Lung (tissue), 12 donors: ENCODE data around the gene ZSWIM3. TPM values are rescaled to one million over a fixed set of nuclear protein-coding genes. Genes with fewer than 3 reads are reported as not detected.

Experiments
- ATAC-seq: fragments of 200-7000 bp; cut with Tn5 transposase; one replicate; pipeline ENCODE4 v1.9.1; 2020; ENCODE audit warnings: moderate number of reproducible peaks; ENCODE audit not compliant: insufficient read depth, low FRiP score
- DNase-seq, 3 donors: peaks; one replicate each; pipeline ENCODE4 v3.0.0-alpha.2; 2013 to 2017
- H3K27ac ChIP-seq, 2 donors: one replicate each; pipeline ENCODE4 v1.5.1; 2013; ENCODE audit warnings: mild to moderate bottlenecking in 2 of 2, moderate library complexity in 2 of 2, control low read depth in 1 of 2, inconsistent platforms in 1 of 2, low read depth in 1 of 2, low read length in 1 of 2
- H3K27me3 ChIP-seq, 3 donors: one replicate each; pipeline ENCODE4 v1.5.1; 2013; ENCODE audit warnings: low read length in 2 of 3; ENCODE audit not compliant: control insufficient read depth in 3 of 3, insufficient read depth in 3 of 3
- H3K36me3 ChIP-seq, 4 donors: one replicate each; pipeline ENCODE4 v1.5.1; 2013; ENCODE audit warnings: low read length in 4 of 4, mild to moderate bottlenecking in 1 of 4, moderate library complexity in 1 of 4; ENCODE audit not compliant: control insufficient read depth in 4 of 4, insufficient read depth in 4 of 4
- H3K4me1 ChIP-seq, 5 donors: one replicate each; pipeline ENCODE4 v1.5.1; 2013; ENCODE audit warnings: low read length in 5 of 5, mild to moderate bottlenecking in 2 of 5, moderate library complexity in 1 of 5; ENCODE audit not compliant: control insufficient read depth in 5 of 5, insufficient read depth in 5 of 5
- H3K4me3 ChIP-seq: one replicate; pipeline ENCODE4 v1.5.1; 2013; ENCODE audit warnings: mild to moderate bottlenecking, control low read depth, moderate library complexity
- H3K9ac ChIP-seq, 2 donors: one replicate each; pipeline ENCODE4 v1.5.1; 2013; ENCODE audit warnings: low read length in 2 of 2, control low read depth in 1 of 2; ENCODE audit not compliant: insufficient read depth in 1 of 2
- H3K9me3 ChIP-seq, 4 donors: one replicate each; pipeline ENCODE4 v1.5.1; 2013; ENCODE audit warnings: low read length in 3 of 4, mild to moderate bottlenecking in 1 of 4, moderate library complexity in 1 of 4; ENCODE audit not compliant: control insufficient read depth in 4 of 4, insufficient read depth in 3 of 4
- WGBS, 2 donors: extraction: QIAGEN DNeasy Blood & Tissue Kit; methylation state at CpG; one replicate each; pipeline ENCODE4 v1.1.7; 2013; 5-methylcytosine and 5-hydroxymethylcytosine counted together
- polyA plus RNA-seq, 2 donors: library from polyadenylated mRNA; stranded (reverse); fragments of 200-250 nt; gene quantifications; one replicate each; pipeline ENCODE4 v1.2.1, GENCODE V29; 2013
- total RNA-seq, 2 donors: library from RNA; depleted of rRNA in 1 of 2; stranded (reverse); fragments of >200 nt in 1 of 2; gene quantifications; one replicate each; pipeline ENCODE4 v1.2.1, GENCODE V29; 2014 to 2021
- TF ChIP-seq, protein P1 (sequence below): IDR thresholded peaks from 2 replicates; pipeline ENCODE4 v1.5.1; 2012; ENCODE audit warnings: mild to moderate bottlenecking; ENCODE audit errors: control extremely low read depth, extremely low read depth
- donor health status: control.
- donor health status: control.
- donor health status: Bipolar disorder and iron deficiency.
- donor health status: healthy.
- donor health status: DM: yes; HTN: yes; CAD: no.

The ZSWIM3 gene
- total and polyA plus RNA-seq, 4 donors: 1.7 to 5.2 (median 3.4) TPM

DNA sequence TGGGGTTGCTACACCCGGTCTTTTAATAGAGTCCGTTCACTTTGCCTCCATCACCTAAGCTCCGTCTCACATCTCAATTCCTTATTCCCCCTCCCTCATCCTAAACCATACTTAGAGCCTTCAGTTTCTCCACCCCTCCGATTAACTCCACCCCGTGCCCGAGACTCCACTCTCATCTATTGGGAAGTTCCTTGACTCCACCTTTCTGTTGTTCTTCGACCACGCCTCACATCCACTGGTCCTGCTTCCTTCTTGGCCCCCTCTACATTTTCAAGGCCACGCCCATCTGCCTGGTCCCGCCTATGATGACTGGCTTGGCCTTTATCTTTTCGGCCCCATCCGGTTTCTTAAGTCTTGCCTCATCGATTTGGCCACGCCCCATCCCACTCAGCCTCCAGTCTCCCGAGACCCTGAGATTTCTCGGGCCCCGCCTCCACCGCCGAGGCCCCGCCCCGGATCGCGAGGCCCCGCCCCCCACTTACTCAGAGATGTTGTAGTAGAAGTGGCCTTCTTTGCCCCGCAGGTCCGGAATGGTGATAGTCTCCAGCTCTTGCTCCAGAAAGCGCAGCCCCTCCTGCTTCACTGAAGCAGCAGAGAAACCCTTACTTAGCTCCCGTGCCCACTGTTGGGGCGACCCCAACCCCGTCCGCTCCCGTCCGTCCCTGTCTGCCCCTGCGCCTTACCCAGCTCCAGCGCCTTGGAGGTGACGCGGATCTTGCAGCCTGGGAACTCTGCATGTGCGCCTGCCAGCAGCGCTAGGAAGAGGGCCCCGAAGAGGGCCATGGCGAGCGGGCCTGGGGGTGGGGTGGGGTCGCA, 53.5 kb downstream of the ZSWIM3 start:
- H3K4me1 ChIP-seq: peaks cover 0 to 12% (median 4%) of the 10 kb centered on the region in 5 donors
- TF ChIP-seq, protein P1, sequence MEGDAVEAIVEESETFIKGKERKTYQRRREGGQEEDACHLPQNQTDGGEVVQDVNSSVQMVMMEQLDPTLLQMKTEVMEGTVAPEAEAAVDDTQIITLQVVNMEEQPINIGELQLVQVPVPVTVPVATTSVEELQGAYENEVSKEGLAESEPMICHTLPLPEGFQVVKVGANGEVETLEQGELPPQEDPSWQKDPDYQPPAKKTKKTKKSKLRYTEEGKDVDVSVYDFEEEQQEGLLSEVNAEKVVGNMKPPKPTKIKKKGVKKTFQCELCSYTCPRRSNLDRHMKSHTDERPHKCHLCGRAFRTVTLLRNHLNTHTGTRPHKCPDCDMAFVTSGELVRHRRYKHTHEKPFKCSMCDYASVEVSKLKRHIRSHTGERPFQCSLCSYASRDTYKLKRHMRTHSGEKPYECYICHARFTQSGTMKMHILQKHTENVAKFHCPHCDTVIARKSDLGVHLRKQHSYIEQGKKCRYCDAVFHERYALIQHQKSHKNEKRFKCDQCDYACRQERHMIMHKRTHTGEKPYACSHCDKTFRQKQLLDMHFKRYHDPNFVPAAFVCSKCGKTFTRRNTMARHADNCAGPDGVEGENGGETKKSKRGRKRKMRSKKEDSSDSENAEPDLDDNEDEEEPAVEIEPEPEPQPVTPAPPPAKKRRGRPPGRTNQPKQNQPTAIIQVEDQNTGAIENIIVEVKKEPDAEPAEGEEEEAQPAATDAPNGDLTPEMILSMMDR: no peak
- H3K36me3 ChIP-seq: peaks cover 0 to 2% (median under 1%) of the 10 kb centered on the region in 4 donors
- DNase-seq (peak; percentile 98), ATAC-seq (peak; percentile 89)
- H3K9me3 ChIP-seq: no peaks in the 10 kb centered on the region
- H3K27me3 ChIP-seq: no peaks in the 10 kb centered on the region
- 1 to 2% methylated on average over 43 of the region's 43 CpGs for WGBS, 2 donors
- H3K4me3 ChIP-seq: peak overlapping the region; percentile 40
- H3K27ac ChIP-seq: peak overlapping the region; percentile 3 to 93
- H3K9ac ChIP-seq: no peak overlapping the region

DNA sequence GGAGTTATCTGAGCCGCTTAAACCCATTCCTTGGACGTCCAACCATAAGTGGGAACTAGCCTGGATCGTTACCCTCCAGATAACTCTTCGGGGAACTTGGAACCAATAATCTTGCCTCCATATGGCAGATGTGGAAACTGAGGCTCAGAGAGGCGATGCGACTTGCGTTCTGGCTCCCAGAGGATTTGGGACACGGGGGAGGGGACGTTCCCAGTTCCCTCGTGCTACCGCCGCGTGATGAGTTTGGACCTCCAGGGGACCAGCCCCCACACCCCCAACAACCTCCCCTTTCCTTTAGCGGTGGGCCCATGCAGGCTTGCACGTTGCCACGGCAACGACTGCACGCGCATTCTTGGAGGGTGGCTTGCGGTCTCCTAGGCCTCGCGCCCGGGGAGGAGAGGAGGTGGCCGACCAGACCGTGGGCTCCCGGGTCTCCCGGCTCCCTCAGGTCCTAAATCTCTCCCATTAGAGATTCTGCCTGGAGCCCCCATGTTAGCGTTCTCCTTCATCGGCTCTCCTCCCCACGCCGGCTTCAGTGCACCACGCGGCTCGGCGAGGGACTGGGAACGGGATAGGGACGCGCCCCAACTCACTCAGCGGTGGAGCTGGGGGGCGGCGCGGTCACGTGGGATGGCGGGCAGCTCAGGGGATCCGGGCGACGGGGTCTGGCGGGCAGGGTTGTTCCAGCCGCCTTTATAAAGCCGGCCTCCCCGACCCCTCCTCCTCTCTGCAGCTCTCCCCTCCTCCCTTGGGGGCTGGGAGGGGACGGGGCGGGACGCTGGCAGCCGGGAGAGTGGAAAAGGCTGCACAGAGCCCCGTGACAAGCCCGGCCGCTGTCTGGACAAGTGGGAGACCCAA, 54.3 kb downstream of the ZSWIM3 start, which contains the start of gene PLTP:
Gene PLTP (minus strand): TSS at position 670 of the 858 bp plus-strand sequence. CDS start 703 bp downstream, outside the sequence.
- WGBS, 2 donors: 1% methylated on average over 53 to 58 of the region's 58 CpGs
- Histone ChIP-seq H3K27me3 (no peaks in the 10 kb centered on the region), H3K4me3 (peak within 1 kb of the TSS; percentile 40), H3K27ac (peak within 1 kb of the TSS; percentile 3 to 93), H3K36me3 (peaks cover 0 to 2% (median 0%) of the 10 kb centered on the region in 4 donors), H3K9ac (peak within 1 kb of the TSS in 1 of 2 donors; percentile 61), H3K9me3 (no peaks in the 10 kb centered on the region), H3K4me1 (peaks cover 0 to 12% (median 4%) of the 10 kb centered on the region in 5 donors)
- DNase-seq (peak; percentile 89 to 92 (median 89)), ATAC-seq (peak; percentile 17)
- TF ChIP-seq, protein P1: no peak

DNA sequence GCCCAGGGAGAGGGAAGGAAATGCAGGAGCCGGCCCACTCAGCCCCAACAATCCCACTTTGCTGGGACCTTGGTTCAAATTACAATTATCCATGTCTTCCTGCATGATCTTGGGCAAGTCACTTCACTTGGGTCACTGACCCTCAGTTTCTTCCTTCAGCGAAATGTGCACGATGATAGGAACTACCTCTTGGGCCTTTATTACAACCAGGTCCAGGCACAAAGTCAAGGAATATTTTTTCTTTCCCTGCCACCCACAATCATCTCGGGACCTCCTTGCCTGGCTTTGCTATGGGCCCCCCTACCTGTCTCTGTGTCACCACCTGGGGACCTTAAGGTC, 54.9 kb downstream of the ZSWIM3 start:
- Histone ChIP-seq H3K9me3 (no peaks in the 10 kb centered on the region), H3K9ac (peak overlapping the region in 1 of 2 donors; percentile 61), H3K27ac (peak overlapping the region in 1 of 2 donors; percentile 24), H3K36me3 (no peaks in the 10 kb centered on the region), H3K4me3 (no peak overlapping the region), H3K27me3 (no peaks in the 10 kb centered on the region), H3K4me1 (peaks cover 0 to 12% (median 4%) of the 10 kb centered on the region in 5 donors)
- WGBS, 2 donors: 31% methylated on average over 4 of the region's 4 CpGs
- ATAC-seq (no peak), DNase-seq (no peak)
- TF ChIP-seq, protein P1: no peak
